Calu3 (cell line): Measurements from ENCODE around the gene HSPG2. TPM values are rescaled to one million over a fixed set of nuclear protein-coding genes. Genes with fewer than 3 reads are reported as not detected.

ENCODE experiments used
- BruUV-seq: library from RNA; stranded (reverse); fragments of 400-500 nt; replicated peaks from 2 replicates; lab custom pipeline; 2021; lab: Mats Ljungman, UMichigan
- CTCF ChIA-PET: fragments of 300-600 bp; sonication (Branson Sonifier 250); formaldehyde crosslinking; loops from one replicate; lab custom pipeline; 2022; ENCODE audit warnings: antibody characterized with exemption; lab: Charles Lee
- DNase-seq: peaks from one replicate; pipeline ENCODE4 v3.0.0; 2022
- H3K27ac Mint-ChIP-seq: one replicate; pipeline ENCODE4 v1.8.0; 2022; ENCODE audit warnings: mixed read lengths; ENCODE audit not compliant: unreplicated experiment
- H3K27me3 Mint-ChIP-seq: one replicate; pipeline ENCODE4 v1.8.0; 2022; ENCODE audit warnings: mixed read lengths; ENCODE audit not compliant: unreplicated experiment
- H3K36me3 Mint-ChIP-seq: one replicate; pipeline ENCODE4 v1.8.0; 2022; ENCODE audit warnings: mild to moderate bottlenecking, moderate library complexity, mixed read lengths; ENCODE audit not compliant: insufficient read depth, unreplicated experiment
- H3K4me1 Mint-ChIP-seq: one replicate; pipeline ENCODE4 v1.8.0; 2022; ENCODE audit warnings: mild to moderate bottlenecking, low read depth, mixed read lengths; ENCODE audit not compliant: unreplicated experiment
- H3K4me3 Mint-ChIP-seq: one replicate; pipeline ENCODE4 v1.8.0; 2022; ENCODE audit warnings: mild to moderate bottlenecking, low read depth, moderate library complexity, mixed read lengths; ENCODE audit not compliant: unreplicated experiment
- H3K9me3 Mint-ChIP-seq: one replicate; pipeline ENCODE4 v1.8.0; 2022; ENCODE audit warnings: low read depth, mixed read lengths; ENCODE audit not compliant: unreplicated experiment
- CTCF ChIP-seq: fragments of 200-600 bp; IDR thresholded peaks from one replicate; pipeline ENCODE4 v1.8.0; 2022; ENCODE audit warnings: antibody characterized with exemption; ENCODE audit not compliant: unreplicated experiment
- intact Hi-C: fragments of 100-400 bp; cut with micrococcal nuclease; formaldehyde crosslinking; loops from one replicate; pipeline ENCODE4 v1.10.0; 2022; ENCODE audit not compliant: unreplicated experiment
- total RNA-seq: library from RNA; stranded (reverse); gene quantifications from 2 replicates; pipeline ENCODE4 v1.2.3, GENCODE V29; 2022

Gene HSPG2
- total RNA-seq, 1 experiment from 2014 or later = 397 TPM

GRCh38 chr1:21834666-21835065 lies 102.4 kb downstream of the HSPG2 start:
- H3K36me3 Mint-ChIP-seq = peaks cover 81% of the 10 kb centered on the region
- peaks cover 2% of the 10 kb centered on the region for H3K9me3 Mint-ChIP-seq
- BruUV-seq = no TSS peak

GRCh38 chr1:21834094-21834493 lies 103.0 kb downstream of the HSPG2 start:
- Mint-ChIP-seq H3K27ac (no peak overlapping the region), H3K4me1 (no peaks in the 10 kb centered on the region), H3K9me3 (peaks cover 2% of the 10 kb centered on the region), H3K27me3 (no peaks in the 10 kb centered on the region), H3K4me3 (no peak overlapping the region), H3K36me3 (peaks cover 77% of the 10 kb centered on the region)
- CTCF ChIA-PET = no interaction called here
- no TSS peak for BruUV-seq
- intact Hi-C loops = no loop called here
- DNase-seq = no peak
- TF ChIP-seq CTCF = no peak

More at GRCh38 chr1:21834666-21835065, 102.4 kb downstream of the HSPG2 start:
- TF ChIP-seq CTCF = no peak
- Mint-ChIP-seq H3K27ac (no peak overlapping the region), H3K4me3 (no peak overlapping the region), H3K27me3 (no peaks in the 10 kb centered on the region), H3K4me1 (no peaks in the 10 kb centered on the region)
- CTCF ChIA-PET = no interaction called here
- no peak for DNase-seq
- intact Hi-C loops = no loop called here

GRCh38 chr1:21833392-21833976 lies 103.6 kb downstream of the HSPG2 start:
- intact Hi-C loops = no loop called here
- no peak for DNase-seq
- H3K27ac Mint-ChIP-seq = no peak overlapping the region
- no TSS peak for BruUV-seq
- CTCF ChIA-PET = no interaction called here
- no peaks in the 10 kb centered on the region for H3K27me3 Mint-ChIP-seq
- no peak for TF ChIP-seq CTCF
- H3K4me3 Mint-ChIP-seq = no peak overlapping the region
- peaks cover 2% of the 10 kb centered on the region for H3K9me3 Mint-ChIP-seq
- H3K36me3 Mint-ChIP-seq = peaks cover 75% of the 10 kb centered on the region
- H3K4me1 Mint-ChIP-seq = no peaks in the 10 kb centered on the region

- Mint-ChIP-seq H3K27ac (no peak overlapping the region), H3K4me3 (no peak overlapping the region), H3K36me3 (peaks cover 68% of the 10 kb centered on the region), H3K4me1 (no peaks in the 10 kb centered on the region), H3K9me3 (peaks cover 2% of the 10 kb centered on the region), H3K27me3 (no peaks in the 10 kb centered on the region)
- no TSS peak for BruUV-seq
- CTCF ChIA-PET = no interaction called here
- DNase-seq = no peak
- no peak for TF ChIP-seq CTCF
- intact Hi-C loops = no loop called here
Measured at GRCh38 chr1:21831454-21831970, 105.6 kb downstream of the HSPG2 start.
